Measurements from ENCODE around the gene NARS2. TPM values are rescaled to one million over a fixed set of nuclear protein-coding genes. Genes with fewer than 3 reads are reported as not detected.

Gene NARS2
- total RNA-seq, 2 experiments from 2014 or later, result 14.8 to 18.5 TPM

DNA sequence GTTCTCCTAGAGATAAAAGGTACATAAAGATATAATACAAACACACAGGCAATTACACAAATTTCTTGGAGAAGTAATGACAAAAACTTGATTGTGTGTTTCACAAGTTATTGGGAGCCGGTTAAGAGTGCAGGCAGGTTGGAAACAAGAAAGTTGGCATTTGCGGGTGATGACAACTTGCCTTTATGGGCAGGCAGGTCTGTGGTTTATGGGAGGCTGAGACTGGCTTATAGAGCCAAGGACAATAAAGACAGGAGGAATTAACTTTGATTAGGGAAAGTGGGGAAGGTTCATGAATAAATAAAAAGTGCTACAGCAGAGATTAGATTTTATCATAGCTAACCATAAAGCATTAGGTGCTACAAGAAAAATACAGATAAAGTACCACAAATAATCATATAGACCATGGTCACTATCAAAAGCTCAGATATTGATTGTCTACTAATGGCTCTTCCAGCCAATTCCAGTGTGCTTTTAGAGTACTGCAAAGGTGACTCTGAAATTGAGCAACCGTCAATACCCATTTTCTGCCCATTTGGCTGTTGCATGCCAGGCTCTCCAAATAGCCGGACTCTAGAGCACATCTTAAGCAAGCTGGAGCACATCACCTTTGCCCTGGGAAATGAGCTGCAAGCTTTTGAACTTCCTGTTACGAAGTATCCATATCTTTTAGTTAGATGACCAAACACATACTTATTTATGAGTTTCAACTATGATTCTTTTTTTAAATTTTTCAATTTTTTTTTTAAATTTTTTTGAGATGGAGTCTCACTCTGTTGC lies 123.1 kb downstream of the NARS2 start:
- Mint-ChIP-seq H3K9me3 (ENCODE audit: insufficient read depth) (no peaks in the 10 kb centered on the region), H3K4me3 (no peak overlapping the region), H3K36me3 (ENCODE audit: low read depth) (peaks cover 7% of the 10 kb centered on the region), H3K27ac (no peak overlapping the region), H3K4me1 (ENCODE audit: low read depth) (peaks cover 24% of the 10 kb centered on the region), H3K27me3 (ENCODE audit: low read depth) (no peaks in the 10 kb centered on the region)
- CTCF ChIA-PET, result interaction anchor here (0.8 to 2.6 kb wide), 6 partner anchors 20 to 114 kb away, joined by 3 to 10 read pairs (median 6); partner anchors contain the start of gene GAB2
- ATAC-seq, result no peak
- DNase-seq, result no peak
- POLR2A ChIA-PET, result interaction anchor here (0.7 kb wide), 1 partner anchor 20 kb away, joined by 3 read pairs; no protein-coding TSS in a partner anchor

DNA sequence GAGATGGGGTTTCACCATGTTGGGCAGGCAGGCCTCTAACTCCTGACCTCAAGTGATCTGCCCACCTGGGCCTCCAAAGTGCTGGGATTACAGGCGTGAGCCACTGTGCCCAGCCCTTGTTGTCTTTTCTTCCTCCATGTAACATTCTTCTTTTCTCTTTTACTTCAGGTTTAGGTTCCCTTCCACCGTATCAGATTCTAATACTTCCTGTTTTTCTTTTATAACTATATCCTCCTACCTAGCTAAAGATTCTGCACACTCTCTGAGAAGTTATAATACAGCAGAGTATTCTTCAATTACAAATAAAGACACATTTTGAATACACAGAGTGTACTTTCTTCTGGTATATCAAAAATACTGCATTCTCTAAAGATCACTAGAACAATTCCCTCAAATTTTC lies 123.8 kb downstream of the NARS2 start:
- Mint-ChIP-seq H3K4me1 (ENCODE audit: low read depth) (peaks cover 24% of the 10 kb centered on the region), H3K9me3 (ENCODE audit: insufficient read depth) (no peaks in the 10 kb centered on the region), H3K27me3 (ENCODE audit: low read depth) (no peaks in the 10 kb centered on the region), H3K4me3 (no peak overlapping the region), H3K27ac (no peak overlapping the region), H3K36me3 (ENCODE audit: low read depth) (peaks cover 5% of the 10 kb centered on the region)
- no peak for DNase-seq
- ATAC-seq, result no peak
- ChIA-PET POLR2A (no interaction called here), CTCF (interaction anchor here (1.7 kb wide), 1 partner anchor 30 kb away, joined by 7 read pairs; no protein-coding TSS in a partner anchor)

DNA sequence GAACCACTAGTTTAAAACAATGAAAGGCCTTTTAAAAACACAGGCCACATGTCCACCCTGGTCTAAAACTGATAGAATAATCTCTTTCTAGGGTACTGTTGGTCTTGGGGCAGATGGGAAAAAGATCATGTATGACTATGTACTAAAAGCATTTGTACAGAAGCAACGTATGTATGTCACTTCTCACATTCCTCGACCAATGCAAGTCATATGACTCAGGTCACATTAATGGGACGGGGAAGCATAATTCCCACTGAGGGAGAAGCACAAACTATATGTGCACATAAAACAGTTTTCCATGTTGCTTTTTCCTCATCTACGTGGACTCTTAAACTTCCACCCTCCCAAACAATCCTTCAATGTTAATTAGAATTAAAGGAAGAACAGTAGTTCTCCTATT lies 124.8 kb downstream of the NARS2 start:
- H3K4me3 Mint-ChIP-seq, result no peak overlapping the region
- peaks cover 3% of the 10 kb centered on the region for H3K36me3 Mint-ChIP-seq (ENCODE audit: low read depth)
- H3K27ac Mint-ChIP-seq, result no peak overlapping the region
- CTCF ChIA-PET, result interaction anchor here (1.0 kb wide), 1 partner anchor 37 kb away, joined by 4 read pairs; no protein-coding TSS in a partner anchor
- POLR2A ChIA-PET, result no interaction called here
- peaks cover 24% of the 10 kb centered on the region for H3K4me1 Mint-ChIP-seq (ENCODE audit: low read depth)
- H3K9me3 Mint-ChIP-seq (ENCODE audit: insufficient read depth), result no peaks in the 10 kb centered on the region
- no peak for DNase-seq
- no peak for ATAC-seq
- H3K27me3 Mint-ChIP-seq (ENCODE audit: low read depth), result no peaks in the 10 kb centered on the region

DNA sequence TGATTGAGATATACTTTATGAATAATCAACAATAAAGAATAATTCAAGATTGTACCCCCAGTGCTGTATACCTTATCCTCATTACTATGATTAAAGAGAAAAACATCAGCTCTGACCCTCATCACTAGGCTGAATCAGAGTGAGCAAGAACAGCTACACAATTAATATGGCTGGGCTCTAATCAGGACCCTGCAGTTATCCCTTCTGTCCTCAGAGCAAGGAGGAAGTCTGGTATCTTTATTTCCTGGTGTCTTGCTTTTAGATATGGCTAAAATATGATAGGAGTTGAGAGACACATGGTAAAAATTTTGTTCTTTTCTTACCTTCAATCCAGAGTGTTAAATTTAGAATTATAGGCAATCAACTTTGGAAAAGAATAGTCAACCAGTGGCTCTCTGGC lies 128.5 kb downstream of the NARS2 start:
- POLR2A ChIA-PET, result no interaction called here
- ATAC-seq, result no peak
- Mint-ChIP-seq H3K36me3 (ENCODE audit: low read depth) (peaks cover 14% of the 10 kb centered on the region), H3K4me3 (no peak overlapping the region), H3K27ac (no peak overlapping the region), H3K9me3 (ENCODE audit: insufficient read depth) (no peaks in the 10 kb centered on the region), H3K27me3 (ENCODE audit: low read depth) (no peaks in the 10 kb centered on the region), H3K4me1 (ENCODE audit: low read depth) (peaks cover 2% of the 10 kb centered on the region)
- no peak for DNase-seq
- CTCF ChIA-PET, result interaction anchor here (1.4 kb wide), 1 partner anchor 29 kb away, joined by 3 read pairs; the partner anchor contains the start of gene GAB2

DNA sequence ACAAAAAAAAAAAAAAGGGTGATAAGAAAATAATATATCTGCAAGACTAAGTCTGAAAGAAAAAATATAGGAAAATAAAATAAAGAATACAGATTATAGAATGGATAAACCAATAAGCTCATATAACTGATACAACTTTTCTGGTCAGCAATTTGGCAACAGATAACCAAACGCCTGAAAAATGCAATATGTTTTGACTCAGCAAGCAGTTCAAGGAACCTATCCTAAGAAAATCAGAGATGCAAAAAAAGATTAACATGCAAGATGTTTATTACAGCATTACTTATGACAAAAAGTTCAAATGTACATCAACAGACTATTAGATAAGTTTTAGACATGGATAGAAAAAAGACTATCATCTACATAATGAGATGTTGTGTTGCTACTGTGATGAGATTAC lies 129.9 kb downstream of the NARS2 start:
- H3K4me3 Mint-ChIP-seq, result no peak overlapping the region
- peaks cover 19% of the 10 kb centered on the region for H3K36me3 Mint-ChIP-seq (ENCODE audit: low read depth)
- H3K27me3 Mint-ChIP-seq (ENCODE audit: low read depth), result no peaks in the 10 kb centered on the region
- H3K27ac Mint-ChIP-seq, result no peak overlapping the region
- ChIA-PET POLR2A (no interaction called here), CTCF (interaction anchor here (0.9 to 1.4 kb wide), 3 partner anchors 8 to 120 kb away, joined by 3 read pairs; partner anchors contain the start of gene GAB2)
- H3K9me3 Mint-ChIP-seq (ENCODE audit: insufficient read depth), result no peaks in the 10 kb centered on the region
- no peaks in the 10 kb centered on the region for H3K4me1 Mint-ChIP-seq (ENCODE audit: low read depth)
- DNase-seq (no peak), ATAC-seq (no peak)

DNA sequence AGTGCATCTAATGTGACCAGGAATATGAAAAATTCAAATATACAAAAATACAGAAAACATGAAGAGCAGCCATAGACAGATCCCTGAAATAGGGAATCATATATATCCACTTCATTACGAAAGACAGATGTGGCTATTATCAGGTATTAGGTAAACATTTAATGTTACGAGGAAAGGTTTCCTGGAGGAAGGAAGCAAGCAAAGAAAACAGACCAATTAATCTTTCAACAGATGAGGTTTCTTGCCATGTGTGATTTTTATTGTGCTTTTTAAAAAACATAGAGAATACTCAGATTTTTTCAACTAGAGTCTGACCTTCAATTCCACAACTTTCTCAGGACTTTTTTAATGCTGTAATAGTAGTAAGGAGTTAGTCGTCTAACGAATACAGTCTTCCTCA lies 132.7 kb downstream of the NARS2 start:
- H3K27me3 Mint-ChIP-seq (ENCODE audit: low read depth), result no peaks in the 10 kb centered on the region
- DNase-seq (no peak), ATAC-seq (no peak)
- H3K36me3 Mint-ChIP-seq (ENCODE audit: low read depth), result peaks cover 19% of the 10 kb centered on the region
- no peaks in the 10 kb centered on the region for H3K4me1 Mint-ChIP-seq (ENCODE audit: low read depth)
- ChIA-PET CTCF (interaction anchor here (1.2 kb wide), 1 partner anchor 23 kb away, joined by 4 read pairs; no protein-coding TSS in a partner anchor), POLR2A (no interaction called here)
- no peak overlapping the region for H3K27ac Mint-ChIP-seq
- no peak overlapping the region for H3K4me3 Mint-ChIP-seq
- no peaks in the 10 kb centered on the region for H3K9me3 Mint-ChIP-seq (ENCODE audit: insufficient read depth)

DNA sequence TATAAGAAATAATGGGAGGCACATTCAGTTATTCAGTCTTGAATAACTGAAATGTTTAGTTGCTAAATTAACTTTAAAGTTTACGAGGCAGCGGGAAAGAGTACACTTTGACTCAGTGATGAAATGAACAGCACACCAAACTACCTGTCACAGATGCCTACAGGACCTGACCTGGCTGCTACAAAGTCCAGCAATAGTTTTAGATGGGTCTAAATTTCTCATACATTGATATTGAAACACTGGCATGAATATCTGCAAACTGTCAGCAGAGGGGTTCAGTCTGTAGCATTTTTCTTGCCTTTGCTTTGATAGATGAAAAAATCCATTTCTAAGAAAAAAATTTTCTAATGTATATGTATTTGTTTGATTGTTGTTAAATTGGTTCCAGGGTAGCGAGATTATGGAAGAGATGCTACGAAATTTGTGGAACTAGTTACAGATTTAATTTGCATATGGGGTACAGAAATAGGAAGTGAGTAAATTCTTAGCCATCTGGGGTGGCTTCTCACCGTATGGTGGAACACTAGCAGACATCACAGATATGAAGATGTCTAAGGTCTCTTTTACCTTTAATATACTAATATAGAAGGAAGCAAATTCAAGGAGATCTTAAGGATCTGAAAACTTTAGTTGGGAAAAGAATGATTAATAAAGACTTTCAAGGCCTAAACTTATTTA lies 136.2 kb downstream of the NARS2 start:
- no peak overlapping the region for H3K27ac Mint-ChIP-seq
- ATAC-seq (no peak), DNase-seq (no peak)
- no peak overlapping the region for H3K4me3 Mint-ChIP-seq
- CTCF ChIA-PET, result interaction anchor here (2.8 kb wide), 1 partner anchor 126 kb away, joined by 15 read pairs; no protein-coding TSS in a partner anchor
- H3K36me3 Mint-ChIP-seq (ENCODE audit: low read depth), result peaks cover 19% of the 10 kb centered on the region
- no peaks in the 10 kb centered on the region for H3K9me3 Mint-ChIP-seq (ENCODE audit: insufficient read depth)
- H3K4me1 Mint-ChIP-seq (ENCODE audit: low read depth), result no peaks in the 10 kb centered on the region
- no peaks in the 10 kb centered on the region for H3K27me3 Mint-ChIP-seq (ENCODE audit: low read depth)
- POLR2A ChIA-PET, result no interaction called here

DNA sequence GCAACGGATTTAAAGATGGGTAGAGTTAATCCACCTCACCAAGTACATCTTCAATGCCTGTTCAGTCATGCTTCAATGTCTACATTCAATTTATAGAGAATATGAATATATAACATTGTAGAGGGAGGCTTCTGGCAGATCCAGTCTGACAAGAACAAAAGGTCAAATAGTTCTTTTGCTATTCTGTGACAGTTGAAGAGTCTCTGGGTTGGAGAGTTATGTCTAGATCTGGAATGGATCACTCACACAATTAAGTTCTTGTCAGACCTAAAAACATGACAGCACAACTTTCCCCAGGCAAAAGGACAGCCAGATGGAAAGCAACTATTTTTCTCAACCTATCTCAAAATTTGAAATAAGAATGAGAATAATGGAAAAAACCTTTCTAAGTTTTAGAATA lies 141.7 kb downstream of the NARS2 start:
- Mint-ChIP-seq H3K4me3 (no peak overlapping the region), H3K4me1 (ENCODE audit: low read depth) (peaks cover 13% of the 10 kb centered on the region), H3K9me3 (ENCODE audit: insufficient read depth) (no peaks in the 10 kb centered on the region), H3K27ac (no peak overlapping the region), H3K36me3 (ENCODE audit: low read depth) (peaks cover 2% of the 10 kb centered on the region), H3K27me3 (ENCODE audit: low read depth) (no peaks in the 10 kb centered on the region)
- DNase-seq (no peak), ATAC-seq (no peak)
- CTCF ChIA-PET, result interaction anchor here (0.8 to 6.6 kb wide), 3 partner anchors 15 to 204 kb away, joined by 3 to 100 read pairs (median 6); partner anchors contain the start of gene GAB2
- POLR2A ChIA-PET, result no interaction called here

DNA sequence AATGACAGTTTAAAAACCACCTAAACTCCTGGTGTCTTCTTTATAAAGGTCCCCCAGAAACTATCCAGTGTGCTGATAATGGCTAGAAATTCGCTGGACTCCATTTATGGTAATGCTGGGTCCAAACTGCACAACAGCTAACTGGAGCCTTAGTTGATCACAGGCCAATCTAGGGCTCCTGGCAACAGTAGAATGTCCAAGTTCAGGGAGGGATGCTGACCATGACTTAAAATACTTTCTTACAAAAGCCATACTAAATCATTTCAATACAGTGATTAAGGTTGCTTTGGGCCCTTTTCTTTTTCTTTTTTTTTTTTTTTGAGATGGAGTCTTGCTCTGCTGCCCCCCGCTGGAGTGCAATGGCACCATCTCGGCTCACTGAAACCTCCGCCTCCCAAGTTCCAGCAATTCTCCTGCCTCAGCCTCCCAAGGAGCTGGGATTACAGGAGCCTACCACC lies 142.6 kb downstream of the NARS2 start:
- Mint-ChIP-seq H3K27me3 (ENCODE audit: low read depth) (no peaks in the 10 kb centered on the region), H3K4me3 (no peak overlapping the region), H3K27ac (no peak overlapping the region), H3K9me3 (ENCODE audit: insufficient read depth) (no peaks in the 10 kb centered on the region), H3K4me1 (ENCODE audit: low read depth) (peaks cover 16% of the 10 kb centered on the region), H3K36me3 (ENCODE audit: low read depth) (peaks cover 2% of the 10 kb centered on the region)
- DNase-seq (no peak), ATAC-seq (no peak)
- CTCF ChIA-PET, result interaction anchor here (0.6 to 6.6 kb wide), 8 partner anchors 14 to 204 kb away, joined by 3 to 100 read pairs (median 4); partner anchors contain the start of gene GAB2
- POLR2A ChIA-PET, result interaction anchor here (0.5 kb wide), 1 partner anchor 373 kb away, joined by 3 read pairs; no protein-coding TSS in a partner anchor

DNA sequence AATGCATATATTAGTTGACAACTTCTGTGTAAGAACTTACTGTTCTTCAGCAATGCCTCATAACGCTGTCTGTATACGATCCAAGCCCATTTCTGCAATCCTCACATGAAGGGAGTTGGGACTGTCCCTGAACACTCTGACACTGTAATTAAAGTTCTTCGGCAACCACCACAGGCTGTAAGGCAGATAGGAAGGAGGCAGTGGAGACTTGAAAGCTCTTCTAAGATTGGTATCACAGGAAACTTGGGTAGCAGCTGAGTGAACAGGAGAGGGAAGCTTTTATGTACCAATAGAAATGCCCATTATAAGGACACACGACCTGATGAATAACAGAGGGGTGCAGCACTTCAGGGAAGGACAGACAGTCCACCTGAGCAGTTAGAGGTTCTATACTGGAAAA lies 145.0 kb downstream of the NARS2 start:
- DNase-seq (no peak), ATAC-seq (peak; percentile 57)
- ChIA-PET CTCF (interaction anchor here (0.7 to 6.6 kb wide), 5 partner anchors 11 to 145 kb away, joined by 3 to 100 read pairs (median 3); partner anchors contain the start of genes GAB2 and NARS2), POLR2A (interaction anchor here (1.5 kb wide), 1 partner anchor 12 kb away, joined by 6 read pairs; the partner anchor contains the start of gene GAB2)
- Mint-ChIP-seq H3K9me3 (ENCODE audit: insufficient read depth) (no peaks in the 10 kb centered on the region), H3K27me3 (ENCODE audit: low read depth) (no peaks in the 10 kb centered on the region), H3K4me1 (ENCODE audit: low read depth) (peaks cover 30% of the 10 kb centered on the region), H3K4me3 (no peak overlapping the region), H3K27ac (no peak overlapping the region), H3K36me3 (ENCODE audit: low read depth) (peaks cover 1% of the 10 kb centered on the region)

DNA sequence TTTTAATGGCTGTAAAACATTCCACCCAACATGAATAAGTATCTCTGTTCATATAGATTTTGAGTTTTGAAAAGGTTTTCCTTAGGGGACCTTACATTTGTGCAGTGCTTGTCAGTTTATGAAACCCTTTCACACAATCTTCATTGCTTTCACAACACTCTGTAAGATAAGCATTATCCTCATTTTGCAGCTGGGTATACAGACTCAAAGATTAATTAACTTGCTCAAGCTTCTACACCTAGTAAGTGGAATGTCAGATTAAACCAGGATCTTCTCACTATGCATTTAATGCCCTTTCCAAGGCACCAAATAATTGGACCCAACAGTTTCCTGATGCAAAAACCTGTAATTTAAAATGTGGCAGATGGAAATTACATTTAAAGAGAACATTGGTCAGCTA lies 145.5 kb downstream of the NARS2 start:
- no peak overlapping the region for H3K27ac Mint-ChIP-seq
- DNase-seq (no peak), ATAC-seq (no peak)

More for the DNA sequence above, 145.5 kb downstream of the NARS2 start:
- no peaks in the 10 kb centered on the region for H3K9me3 Mint-ChIP-seq (ENCODE audit: insufficient read depth)
- POLR2A ChIA-PET, result interaction anchor here (1.5 kb wide), 1 partner anchor 11 kb away, joined by 6 read pairs; the partner anchor contains the start of gene GAB2
- CTCF ChIA-PET, result interaction anchor here (0.9 to 6.6 kb wide), 4 partner anchors 11 to 145 kb away, joined by 3 to 100 read pairs (median 18); partner anchors contain the start of genes GAB2 and NARS2
- no peaks in the 10 kb centered on the region for H3K27me3 Mint-ChIP-seq (ENCODE audit: low read depth)
- H3K36me3 Mint-ChIP-seq (ENCODE audit: low read depth), result peaks cover 4% of the 10 kb centered on the region
- H3K4me1 Mint-ChIP-seq (ENCODE audit: low read depth), result peaks cover 34% of the 10 kb centered on the region
- no peak overlapping the region for H3K4me3 Mint-ChIP-seq
